ENCODE data around the gene MUC5AC.

DNA sequence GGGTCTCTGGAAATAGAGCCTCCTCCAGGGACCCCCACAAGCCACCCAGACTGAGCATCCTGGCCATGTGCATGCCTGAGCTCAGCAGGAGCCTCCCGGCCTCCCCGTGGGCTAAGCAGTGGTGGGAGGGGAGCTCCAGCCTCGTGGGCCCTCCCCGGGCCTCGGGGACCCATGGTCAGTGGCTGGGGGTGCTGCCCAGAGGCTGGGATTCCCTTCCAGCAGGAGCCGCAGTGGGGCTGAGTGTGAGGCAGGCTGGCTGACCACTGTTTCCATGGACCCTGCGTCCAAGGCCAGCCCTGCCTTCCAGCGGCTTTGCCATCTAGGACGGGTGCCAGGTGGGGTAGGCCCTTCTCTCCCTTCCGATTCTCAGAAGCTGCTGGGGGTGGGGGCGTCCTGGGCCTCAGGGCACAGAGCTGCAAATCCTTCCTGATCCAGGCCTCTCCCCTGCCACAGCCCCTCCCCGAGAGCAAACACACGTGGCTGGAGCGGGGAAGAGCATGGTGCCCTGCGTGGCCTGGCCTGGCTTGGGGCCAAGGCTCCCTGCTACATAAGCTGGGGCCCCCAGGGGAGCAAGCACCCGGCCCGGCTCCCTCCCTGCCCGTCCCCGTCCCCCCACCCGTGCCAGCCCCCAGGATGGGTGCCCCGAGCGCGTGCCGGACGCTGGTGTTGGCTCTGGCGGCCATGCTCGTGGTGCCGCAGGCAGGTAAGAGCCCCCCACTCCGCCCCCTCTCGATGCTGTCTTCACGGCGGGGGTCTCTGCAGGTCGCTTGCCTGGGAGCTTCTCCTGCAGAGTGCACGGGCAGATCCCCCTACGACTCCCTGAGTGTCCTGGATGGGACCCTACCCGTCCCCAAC, 65.0 kb downstream of the MUC5AC start, which contains the start of gene MUC5B:
- TF ChIP-seq, protein P1, sequence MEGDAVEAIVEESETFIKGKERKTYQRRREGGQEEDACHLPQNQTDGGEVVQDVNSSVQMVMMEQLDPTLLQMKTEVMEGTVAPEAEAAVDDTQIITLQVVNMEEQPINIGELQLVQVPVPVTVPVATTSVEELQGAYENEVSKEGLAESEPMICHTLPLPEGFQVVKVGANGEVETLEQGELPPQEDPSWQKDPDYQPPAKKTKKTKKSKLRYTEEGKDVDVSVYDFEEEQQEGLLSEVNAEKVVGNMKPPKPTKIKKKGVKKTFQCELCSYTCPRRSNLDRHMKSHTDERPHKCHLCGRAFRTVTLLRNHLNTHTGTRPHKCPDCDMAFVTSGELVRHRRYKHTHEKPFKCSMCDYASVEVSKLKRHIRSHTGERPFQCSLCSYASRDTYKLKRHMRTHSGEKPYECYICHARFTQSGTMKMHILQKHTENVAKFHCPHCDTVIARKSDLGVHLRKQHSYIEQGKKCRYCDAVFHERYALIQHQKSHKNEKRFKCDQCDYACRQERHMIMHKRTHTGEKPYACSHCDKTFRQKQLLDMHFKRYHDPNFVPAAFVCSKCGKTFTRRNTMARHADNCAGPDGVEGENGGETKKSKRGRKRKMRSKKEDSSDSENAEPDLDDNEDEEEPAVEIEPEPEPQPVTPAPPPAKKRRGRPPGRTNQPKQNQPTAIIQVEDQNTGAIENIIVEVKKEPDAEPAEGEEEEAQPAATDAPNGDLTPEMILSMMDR (IDR thresholded peaks at IDR 0.05 in 4 of 5, conservative IDR thresholded peaks at IDR 0.05 in 1 of 5) = no peak
- TF ChIP-seq POLR2A (IDR thresholded peaks at IDR 0.05) = no peak

Data from gastrocnemius medialis (tissue), 4 donors.